NCI-H1436 treated with DMSO at 0.1 percent for 48 hours (cell line): ENCODE data around the gene KLC1.

ENCODE experiments used
- DNase-seq: peaks from one replicate; lab custom pipeline; 2025; lab: John Stamatoyannopoulos, UW

Gene KLC1

DNA sequence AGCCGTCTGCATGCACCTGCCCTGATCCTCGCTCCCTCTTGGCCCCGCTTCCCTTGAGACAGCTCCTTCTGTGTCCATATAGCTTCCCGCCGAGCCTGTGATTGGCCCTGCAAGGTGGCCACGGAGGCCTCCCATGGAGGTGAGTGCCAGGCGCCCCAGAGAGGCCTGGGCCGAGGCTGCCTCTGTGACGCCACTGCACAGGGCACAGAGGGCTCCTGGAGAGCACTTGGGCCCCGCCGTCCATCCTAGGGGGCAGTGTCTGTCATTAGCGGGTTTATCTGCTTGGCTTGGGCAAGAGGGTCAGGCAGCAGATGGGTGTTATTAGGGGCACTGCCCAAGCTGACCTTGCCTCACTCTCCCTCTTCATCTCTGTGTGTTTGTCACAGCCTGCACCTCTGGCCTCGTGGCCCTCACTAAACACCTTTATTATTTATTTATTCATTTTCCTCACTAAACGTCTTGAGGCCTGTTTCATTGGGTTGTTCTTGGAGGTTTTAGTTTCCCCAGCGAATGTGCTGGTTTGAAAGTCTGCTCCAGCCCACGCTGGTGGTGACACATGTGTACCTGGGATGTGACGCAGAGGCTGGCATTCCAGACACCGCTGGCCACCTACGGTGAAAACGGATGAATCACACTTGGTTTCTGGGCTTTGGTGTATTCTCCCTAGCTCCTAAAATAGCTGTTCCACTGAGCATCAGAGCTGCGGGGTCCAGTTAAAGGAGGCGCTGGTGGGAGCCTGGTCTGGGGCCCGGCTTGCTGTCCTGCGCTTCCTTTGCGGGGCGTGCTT lies 92.5 kb downstream of the KLC1 start:
- no peak for DNase-seq

DNA sequence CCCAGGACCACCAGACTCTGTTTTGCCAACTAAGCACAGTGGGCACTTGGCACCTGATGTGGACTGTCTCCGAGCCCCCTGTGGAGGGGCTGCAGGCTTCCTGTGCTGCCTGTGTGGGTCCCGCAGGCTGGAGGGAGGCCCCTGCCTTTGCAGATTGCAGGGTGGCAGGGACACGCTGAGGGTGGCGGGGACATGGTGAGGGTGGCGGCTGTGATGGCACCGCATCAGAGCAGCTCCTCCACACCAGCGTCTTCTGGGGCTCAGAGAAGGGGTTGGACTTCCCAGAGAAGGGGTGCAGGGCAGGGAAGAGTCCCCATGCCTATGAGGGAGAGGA lies 94.7 kb downstream of the KLC1 start:
- DNase-seq: no peak

DNA sequence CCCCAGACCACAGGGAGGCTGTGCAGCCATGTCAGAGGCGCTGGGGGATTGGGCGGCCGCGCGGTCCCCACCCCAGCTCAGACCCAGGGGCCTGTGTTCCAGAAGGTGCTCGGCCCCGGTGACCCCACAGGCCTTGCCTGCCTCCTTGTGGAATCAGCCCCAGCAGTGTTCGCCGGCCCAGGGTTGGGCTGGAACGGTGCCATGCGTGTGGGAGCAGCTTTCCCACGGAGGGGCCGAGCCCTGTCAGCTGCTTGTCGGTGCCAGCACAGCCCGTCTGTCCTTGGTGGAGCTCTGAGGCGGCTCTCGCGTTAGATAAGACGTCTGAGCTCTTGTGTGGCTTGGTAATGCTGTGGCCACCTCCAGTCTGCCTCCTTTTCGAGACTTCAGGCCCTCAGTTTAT lies 95.1 kb downstream of the KLC1 start:
- no peak for DNase-seq

DNA sequence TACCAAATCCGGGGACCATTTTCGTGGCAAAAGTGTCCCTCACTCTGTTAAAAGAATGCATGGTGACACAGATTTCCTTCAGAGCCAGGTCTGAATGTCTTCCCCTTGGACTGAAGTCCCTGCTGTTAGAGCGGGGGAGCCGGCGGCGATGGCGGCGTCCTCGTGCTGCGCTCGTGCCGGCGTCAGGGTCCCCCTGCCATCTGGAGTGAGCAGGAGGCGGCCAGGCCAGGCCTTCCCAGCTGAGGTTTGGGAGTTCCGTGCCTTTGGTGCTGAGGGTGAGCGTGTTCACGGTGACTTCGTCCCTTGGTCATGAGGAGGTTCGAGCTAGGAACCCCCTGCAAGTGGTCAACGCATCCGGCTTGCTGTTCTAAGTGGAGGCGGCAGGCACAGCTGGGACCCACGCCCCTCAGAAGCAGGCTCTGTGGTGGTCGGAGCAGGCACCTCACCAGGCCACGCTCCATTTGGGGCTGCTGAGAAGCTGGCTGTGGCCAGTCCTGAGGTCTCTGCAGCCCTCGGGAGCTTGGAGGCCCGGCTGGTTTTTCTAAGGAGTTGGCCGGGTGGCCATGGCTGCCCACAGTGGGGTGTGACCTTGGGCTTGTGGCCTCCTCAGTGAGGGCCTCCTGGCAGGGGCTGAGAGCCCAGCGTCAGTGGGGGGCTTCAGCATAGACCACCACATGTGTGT lies 96.1 kb downstream of the KLC1 start:
- DNase-seq: no peak

DNA sequence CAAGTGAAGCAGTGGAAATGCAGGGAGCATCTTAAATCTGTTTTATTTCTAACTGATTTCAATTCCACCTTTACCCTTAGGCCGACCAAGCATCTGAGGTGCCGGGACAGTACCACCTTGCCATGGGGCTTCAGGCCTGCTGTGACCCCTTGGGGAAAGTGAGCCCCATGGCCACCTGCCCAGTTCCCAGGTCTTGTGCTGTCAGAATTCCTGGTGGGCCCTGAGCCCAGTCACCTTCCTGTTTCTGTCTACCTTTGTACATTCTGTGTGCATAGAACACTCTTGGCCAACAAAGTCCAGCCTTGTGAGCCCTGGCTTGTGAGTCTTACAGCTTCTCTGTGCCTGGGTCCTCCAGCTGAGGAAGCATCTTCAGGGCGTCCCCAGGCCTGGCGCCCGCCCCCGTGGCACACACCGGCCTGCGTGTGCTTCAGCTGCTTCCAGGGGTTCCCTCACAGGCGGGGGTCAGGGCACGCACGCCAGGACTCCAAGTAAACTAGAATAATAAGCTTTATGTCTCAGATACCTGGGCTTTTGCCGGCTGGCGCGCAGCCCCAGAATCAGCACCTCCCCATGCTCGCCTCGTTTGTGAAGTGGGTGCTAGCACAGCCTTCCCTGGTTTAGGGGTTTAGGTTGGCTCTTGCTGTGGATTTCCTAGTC lies 96.9 kb downstream of the KLC1 start:
- DNase-seq: no peak

DNA sequence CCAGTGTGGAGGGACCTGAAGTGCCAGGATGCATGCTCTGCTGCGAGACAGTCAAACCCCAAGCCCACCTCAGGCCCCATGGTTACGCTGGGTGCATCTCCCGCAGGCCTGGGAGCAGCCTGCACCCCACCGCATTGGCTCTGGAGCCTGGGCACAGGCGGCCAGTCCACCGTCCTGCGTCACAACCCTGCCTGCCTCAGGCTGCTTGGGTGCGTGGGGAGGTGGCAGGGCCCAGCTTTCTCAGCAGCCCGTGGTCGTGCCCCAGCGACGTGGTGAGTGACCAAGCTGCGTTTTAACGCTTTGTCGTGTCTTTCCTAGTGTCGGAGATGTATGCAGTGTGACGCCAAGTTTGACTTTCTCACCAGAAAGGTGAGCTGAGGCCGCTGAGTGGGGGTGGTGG lies 97.5 kb downstream of the KLC1 start:
- no peak for DNase-seq

DNA sequence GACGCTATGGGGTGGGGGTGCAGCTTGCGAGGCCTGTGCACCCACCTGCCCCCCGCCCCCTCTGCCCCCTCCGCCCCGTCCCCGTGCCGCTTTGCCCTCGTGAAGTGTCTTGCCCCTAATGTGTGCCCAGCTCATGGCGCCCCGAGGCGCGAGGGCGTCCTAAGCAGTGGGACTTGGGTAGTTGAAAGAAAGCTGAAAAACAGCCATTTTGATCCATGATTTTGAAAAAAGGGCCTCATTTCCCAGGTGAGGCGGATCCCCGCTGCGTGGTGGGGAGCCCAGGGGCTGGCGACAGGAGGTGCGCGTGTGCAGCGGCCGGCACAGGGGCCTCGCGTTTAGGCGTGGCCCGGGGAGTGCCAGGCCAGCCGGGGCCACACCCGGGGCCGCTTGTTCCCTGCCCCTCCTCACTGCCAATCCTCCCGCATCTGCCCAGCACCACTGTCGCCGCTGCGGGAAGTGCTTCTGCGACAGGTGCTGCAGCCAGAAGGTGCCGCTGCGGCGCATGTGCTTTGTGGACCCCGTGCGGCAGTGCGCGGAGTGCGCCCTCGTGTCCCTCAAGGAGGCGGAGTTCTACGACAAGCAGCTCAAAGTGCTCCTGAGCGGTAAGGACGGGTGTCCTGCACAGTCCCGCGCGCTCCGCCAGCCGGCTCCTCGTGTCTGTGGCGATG lies 98.4 kb downstream of the KLC1 start:
- DNase-seq: no peak

DNA sequence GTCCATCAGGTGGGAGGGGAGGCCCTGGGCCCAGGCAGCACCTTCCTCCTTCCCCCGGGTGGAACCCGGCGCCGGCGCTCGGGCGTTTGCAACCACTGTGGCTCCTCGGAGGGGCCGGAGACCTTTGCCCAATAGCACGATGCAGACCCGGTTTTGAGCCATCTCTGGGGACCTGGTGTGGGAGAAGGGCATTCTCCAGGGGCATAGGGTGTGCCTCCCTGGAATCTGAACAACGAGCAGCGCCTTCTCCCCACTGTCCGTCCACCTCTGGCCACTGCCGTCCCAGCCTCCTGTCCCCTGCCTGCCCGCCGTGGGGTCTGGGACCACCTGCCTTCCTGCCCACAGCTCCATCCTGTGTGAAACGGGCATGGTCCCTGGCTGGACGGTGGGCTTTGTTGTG lies 99.1 kb downstream of the KLC1 start:
- no peak for DNase-seq

DNA sequence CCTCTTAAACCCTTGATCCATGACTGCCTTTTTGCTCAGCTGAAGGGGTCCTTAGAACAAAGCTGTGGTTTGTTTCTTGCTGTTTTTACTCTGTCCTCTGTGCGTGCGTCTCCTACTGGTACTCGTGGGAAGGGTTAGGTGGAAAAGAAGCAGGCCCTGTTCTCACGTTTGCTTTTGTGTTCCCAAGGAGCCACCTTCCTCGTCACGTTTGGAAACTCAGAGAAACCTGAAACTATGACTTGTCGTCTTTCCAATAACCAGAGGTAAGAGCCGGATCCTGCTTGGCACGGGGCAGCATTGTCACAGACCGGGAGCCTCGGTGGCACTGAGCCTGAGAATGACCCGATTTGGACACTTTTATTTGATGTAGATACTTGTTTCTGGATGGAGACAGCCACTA lies 99.7 kb downstream of the KLC1 start:
- no peak for DNase-seq

DNA sequence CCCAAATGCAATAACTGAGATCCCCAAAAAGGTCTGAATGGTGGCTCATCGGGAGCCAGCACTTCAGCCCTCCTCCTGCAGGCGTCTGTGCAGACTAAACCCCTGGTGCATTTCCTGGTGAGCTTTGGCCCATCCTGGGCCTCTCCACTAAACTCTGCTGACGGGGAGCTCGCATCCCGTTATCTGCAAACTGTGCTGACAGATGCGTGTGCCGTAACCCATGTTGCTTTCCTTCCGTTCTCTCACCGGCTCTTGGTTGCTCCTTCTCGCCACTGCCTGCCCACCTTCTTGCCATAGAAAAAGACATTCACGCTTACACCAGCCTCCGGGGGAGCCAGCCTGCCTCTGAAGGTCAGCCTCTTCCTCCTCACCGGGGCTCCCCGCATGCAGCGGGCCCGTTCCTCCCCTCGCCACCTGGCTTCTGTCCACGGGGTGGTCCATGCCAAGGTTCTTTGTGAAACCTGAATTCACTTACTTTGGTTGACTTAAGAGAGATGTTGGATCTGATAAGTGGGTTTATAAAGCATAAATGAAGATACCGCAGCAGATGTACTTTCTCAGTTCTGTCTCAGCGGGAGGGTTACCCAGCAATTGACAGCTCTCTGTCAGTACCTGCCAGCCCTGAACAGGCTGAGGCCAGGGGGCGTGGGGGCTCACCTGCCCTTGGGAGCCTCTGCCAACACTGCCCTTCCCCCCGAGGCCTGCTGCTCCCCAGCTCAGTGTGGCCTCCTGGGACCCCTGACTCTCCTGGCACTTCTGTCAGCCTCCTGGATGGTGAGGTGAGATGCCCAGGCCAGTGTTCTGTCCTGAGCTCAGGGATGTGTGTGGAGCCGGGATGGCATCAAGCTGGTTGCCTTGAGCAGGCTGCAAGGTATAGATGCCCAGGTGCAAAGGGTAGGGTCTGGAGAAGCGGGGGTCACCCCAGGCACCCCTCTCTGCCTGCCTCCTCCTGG lies 100.8 kb downstream of the KLC1 start:
- DNase-seq: no peak

DNA sequence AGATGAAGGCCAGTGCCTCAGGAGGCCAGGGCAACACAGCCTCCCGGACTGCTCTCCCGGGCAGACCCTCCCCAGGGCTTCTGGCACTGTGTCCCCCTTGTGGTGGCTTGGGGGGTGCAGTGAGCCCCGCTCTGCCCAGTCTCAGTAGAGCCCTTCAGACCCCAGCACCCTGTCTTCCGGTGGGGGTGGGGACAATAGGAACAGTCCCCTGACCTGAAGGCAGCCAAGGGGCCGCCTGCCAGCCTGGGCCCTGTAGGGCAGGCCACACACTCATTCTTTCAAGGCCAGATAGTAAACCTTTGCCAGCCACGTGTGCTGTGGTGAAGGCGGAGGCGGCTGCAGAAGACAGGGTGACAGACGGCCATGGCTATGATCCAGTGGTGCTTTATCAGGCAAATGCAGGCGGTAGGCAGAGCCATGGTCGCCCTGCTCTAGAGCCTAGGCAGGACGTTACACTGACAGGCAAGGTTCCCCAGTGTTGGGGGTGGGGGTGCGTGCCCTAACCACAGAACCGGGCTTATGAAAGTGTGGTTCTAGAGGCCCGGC lies 101.6 kb downstream of the KLC1 start:
- no peak for DNase-seq

DNA sequence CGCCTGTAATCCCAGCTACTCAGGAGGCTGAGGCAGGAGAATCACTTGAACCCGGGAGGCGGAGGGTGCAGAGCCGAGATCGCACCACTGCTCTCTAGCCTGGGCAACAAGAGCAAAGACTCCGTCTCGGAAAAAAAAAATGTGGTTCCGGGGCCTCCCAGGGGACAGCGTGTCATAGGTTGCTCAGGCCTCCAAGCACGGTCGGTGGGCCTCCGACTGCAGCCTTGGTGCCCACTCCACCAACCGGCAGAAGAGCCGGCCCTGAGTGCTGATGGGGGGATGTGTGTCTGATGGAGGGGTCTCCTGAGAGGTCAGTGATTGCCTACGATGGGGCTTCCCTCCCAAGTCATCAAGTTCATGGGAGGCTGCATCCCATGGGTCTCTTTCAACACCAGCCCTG lies 102.5 kb downstream of the KLC1 start:
- DNase-seq: no peak

DNA sequence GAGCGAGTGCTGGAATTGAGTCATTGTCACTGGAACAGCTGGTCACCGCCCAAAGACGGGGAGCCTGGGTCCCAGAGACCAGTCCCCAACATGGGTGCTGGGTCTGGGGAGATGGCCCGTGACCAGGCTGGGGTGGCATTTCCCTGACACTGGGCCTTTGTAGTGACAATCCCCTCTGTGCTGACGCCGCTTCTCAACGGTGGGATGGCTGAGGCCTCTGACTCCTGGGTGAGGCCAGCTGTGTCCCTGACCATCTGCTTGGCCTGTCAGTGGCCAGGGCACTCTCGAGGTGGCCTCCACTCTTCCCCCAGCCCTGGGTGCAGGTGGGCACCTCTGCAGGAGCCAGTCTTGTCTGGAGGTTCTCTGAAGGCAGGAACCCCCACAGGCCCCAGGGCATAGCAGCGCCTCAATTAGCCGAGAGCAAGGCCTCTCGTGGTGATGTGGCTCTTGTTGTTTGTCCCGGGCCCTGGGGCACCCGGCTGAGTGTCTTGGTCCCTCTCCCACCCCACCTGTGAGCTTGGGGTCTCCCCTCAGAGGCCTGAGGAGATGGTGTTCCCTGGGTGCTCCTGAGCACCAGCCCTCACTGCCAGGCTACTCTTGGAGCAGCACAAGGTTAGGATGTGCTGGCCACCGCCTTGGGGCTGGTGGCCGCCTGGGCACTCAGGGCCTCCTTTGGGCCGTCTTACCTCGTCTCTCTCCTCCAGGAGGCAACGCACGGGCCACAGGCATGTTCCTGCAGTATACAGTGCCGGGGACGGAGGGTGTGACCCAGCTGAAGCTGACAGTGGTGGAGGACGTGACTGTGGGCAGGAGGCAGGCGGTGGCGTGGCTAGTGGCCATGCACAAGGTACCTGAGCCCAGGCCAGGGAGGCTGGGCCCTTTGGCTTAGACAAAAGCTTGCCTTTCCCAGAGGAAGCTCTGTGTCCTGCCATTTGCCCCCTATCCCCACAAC lies 103.2 kb downstream of the KLC1 start:
- no peak for DNase-seq

DNA sequence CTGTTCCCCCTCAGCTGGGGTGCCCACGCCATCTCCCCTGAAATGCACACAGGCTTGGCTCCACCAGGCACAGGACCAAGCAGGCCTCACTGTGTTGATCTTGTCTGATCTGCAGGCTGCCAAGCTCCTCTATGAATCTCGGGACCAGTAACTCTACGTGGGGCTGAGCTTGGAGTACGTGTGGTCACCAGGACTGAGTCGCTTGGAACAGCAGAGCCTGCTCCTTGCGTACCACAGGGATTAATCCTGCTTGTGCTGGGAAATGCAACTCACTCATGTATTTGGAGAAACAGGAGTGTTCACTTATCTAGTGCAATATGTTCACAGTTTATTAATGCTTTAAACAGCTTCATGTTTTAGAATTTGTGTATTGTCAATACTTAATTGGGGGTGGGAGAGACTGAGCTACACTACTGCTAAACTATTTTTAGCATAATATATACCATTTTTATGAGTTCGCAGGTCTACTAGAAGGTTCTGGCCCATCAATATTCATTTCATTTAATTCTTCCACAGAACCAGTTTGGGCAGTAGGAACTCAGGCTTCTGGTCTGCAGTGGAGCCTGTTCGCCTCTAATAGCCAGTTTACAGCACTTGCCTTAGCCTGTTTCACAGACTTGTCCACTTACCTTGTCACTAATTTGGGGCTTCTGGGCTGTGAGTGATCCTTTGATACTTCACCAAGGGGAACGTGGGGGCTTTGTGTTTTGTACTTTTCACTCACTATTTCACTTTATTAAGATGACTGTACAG lies 104.0 kb downstream of the KLC1 start:
- DNase-seq: no peak

DNA sequence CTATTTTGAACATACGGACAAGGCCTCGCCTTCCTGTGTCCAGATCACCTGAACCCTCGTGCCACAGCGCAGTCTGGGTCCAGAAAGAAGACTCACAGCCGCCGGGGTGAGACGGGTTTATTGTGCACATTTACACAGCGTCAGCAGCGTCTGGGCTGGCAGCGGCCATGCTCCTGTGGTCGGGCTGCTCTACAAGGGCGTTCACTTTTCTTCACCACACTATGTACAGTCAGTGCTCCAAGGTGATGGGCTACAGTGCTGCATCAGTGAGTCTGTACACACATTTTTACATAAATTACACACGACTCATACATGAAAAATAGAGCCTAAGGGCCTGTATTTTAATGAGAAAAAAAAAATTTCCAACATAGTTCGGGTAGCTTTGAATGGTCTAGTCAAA lies 104.6 kb downstream of the KLC1 start:
- no peak for DNase-seq

DNA sequence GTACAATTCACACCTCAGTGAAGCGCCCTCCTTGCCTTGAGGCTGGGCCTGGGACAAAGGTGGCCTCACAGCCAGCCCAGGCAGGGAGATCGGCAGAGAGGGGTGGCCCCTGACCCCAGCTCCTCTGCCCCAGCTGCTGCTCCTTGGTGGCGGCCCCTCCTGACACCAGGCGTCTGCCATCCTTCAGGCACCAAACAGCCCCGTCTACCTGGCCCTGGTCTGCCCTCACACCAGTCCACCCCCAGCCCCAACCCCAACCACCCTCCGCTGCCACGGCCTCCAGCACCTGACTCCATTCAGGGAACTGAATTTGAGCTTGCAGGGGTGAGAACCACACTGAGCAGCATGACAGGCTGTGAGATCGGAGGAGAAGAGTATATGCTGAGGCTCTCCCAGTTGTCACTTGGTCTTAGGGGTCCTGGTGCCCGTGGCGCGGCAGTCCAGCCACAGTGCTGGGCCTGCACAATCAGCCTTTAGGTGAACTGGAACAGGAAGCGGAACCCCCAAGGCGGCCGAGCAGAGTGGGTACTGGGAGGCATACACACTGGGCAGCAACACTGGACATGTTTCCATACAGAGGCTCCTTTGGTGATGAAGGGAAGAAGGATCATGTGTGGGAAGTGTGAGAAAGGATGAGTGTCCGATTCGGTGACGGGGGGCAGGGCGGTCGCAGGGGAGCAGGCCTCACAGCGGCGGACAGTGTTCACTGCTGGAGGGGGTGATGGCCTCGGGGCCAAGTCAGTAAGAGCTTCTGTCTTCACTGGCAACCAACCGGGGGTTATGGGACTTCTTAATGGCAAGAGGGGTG lies 105.3 kb downstream of the KLC1 start:
- no peak for DNase-seq

DNA sequence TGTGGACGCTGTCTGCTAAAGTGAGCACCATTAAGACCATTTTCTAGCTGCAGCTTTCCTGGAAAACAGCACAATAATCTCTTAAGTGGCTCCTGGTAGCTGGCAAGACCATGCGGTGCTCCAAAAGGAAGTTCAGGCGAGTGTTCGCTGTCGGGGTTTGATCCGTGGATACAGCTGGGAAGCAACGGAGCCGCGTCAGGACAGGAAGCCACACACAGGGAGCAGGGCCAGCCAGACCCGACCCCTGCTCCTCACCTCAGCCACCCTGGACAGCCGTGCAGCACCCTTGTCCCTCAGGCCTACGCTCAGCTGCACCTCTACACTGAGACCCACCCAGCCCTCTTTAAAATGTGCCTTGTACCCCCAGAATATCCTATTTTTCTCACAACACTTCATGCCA lies 106.0 kb downstream of the KLC1 start:
- no peak for DNase-seq

DNA sequence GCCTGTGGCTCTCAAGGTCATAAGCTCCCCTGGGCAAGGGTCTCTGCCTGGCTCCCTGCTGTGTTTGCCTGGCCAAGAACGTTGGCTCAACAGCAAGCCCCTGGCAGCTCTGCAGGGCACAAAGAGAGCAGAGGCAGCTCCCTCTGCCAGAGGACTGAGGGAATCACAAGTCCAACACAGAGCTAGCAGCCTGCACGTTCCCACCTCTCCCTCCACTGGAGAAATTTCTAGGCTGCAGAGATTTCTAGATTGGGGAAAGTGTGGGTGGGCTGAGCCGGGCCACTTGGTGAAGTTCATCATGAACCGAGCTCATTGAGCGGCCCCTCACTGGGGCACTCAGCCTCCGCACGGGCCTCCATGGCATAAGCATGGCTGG lies 106.4 kb downstream of the KLC1 start:
- no peak for DNase-seq
